ENCODE results near the gene NSMCE3. TPM values are rescaled to one million over a fixed set of nuclear protein-coding genes. Genes with fewer than 3 reads are reported as not detected.

The NSMCE3 gene
- total RNA-seq, 1 donor from 2014 or later, result 8.1 TPM

DNA sequence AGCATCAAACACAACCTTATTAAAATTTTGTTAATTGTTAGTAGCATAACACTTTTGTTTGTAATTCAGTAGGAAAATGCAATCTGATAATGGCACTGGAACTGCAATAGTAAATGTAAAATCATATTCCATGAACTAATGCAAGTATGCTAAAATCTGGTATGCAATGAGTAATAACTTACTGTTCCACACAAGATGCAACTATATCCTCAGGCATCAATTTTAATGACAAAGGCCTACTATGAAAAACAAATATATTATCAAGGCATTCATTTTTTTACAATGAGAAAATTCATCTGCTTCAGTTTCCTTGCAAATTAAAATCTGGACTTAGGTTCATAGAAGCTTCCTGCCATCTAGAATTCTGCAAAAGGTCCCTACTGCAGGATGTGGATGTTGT, 1.4 kb upstream of the NSMCE3 start:
- no peak overlapping the region for H3K4me3 ChIP-seq (ENCODE audit: low read depth, low read length)
- TF ChIP-seq, protein P1, sequence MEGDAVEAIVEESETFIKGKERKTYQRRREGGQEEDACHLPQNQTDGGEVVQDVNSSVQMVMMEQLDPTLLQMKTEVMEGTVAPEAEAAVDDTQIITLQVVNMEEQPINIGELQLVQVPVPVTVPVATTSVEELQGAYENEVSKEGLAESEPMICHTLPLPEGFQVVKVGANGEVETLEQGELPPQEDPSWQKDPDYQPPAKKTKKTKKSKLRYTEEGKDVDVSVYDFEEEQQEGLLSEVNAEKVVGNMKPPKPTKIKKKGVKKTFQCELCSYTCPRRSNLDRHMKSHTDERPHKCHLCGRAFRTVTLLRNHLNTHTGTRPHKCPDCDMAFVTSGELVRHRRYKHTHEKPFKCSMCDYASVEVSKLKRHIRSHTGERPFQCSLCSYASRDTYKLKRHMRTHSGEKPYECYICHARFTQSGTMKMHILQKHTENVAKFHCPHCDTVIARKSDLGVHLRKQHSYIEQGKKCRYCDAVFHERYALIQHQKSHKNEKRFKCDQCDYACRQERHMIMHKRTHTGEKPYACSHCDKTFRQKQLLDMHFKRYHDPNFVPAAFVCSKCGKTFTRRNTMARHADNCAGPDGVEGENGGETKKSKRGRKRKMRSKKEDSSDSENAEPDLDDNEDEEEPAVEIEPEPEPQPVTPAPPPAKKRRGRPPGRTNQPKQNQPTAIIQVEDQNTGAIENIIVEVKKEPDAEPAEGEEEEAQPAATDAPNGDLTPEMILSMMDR (conservative IDR thresholded peaks at IDR 0.05; ENCODE audit: low read depth, low read length), result no peak
- no peak for DNase-seq (ENCODE audit: low read depth)

DNA sequence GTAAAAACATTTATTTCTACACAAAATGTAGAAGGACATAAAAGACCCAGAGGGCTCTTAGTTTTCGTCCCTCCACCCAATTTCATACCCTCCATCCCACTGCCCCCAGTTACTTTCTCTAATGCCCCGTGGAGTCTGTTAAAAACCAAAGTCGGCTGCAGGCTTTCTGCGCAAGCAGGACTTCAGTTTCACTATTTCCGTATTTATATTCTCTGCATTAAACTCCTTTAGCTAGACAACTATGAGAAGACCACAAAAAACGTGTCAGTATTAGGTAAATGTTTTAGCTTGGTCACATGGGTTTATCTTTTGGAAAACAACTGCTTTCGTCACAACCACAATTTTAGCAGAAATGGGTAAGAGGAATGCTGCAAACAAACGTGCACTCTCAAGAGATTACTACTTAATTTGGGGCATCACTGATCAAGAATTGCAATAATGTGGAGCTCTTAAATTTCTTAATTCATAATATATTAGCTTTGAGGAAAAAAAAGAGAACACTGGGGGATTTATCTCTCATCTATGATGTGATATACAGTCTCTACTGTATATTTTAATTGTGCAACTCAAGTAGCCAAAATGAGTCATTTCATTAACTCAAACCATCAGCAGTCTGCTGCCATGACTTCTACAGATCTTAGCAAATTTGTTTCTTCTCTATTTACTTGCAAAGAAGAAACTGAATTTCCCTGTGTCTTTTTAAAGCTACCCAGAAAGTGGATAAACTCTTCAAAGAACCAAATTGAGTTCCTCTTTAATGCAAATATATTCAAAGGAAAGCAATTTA, 740 bp upstream of the NSMCE3 start:
- H3K4me3 ChIP-seq (ENCODE audit: low read depth, low read length), result peak overlapping the region; percentile 84
- TF ChIP-seq, protein P1 (conservative IDR thresholded peaks at IDR 0.05; ENCODE audit: low read depth, low read length), result no peak
- DNase-seq (ENCODE audit: low read depth), result peak; percentile 25

DNA sequence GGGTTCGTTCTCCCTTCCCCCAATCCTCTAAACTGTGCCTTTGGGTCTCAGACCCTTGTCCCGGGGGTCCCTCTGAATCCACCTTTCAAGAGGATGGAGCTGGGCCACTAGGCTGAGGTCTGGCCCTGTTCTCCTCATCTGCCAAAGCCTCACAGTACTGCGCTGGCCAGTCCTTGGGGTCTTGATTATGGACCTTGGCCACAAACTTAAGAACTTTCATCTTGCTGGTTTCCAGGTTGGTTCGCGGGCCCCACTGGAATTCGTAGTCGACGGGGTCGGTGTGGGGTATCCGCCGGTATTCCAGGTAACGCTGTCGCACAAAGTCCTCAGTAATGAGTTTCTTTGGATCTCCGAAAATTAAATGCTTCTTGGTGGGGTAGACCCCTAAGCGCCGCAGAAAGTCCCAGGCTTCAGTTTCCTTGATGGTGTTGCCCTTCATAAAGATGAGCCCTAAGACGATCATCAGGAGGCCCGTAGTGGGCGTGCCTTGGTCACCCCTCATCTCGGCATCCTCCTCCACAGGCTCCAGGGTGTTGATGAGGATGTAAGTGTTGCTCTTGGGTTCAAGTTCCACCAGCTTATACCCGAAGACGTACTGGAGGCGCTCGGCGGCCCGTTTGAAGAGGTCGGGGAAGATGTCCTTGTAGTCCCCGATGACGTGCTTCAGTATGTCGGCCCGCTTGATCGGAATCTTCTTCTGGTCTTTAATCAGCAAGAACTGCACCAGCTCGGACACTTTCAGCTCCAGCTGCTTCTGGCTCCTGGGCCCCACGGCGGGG, 727 bp downstream of the NSMCE3 start:
- TF ChIP-seq, protein P1 (conservative IDR thresholded peaks at IDR 0.05; ENCODE audit: low read depth, low read length), result no peak
- H3K4me3 ChIP-seq (ENCODE audit: low read depth, low read length), result peak overlapping the region; percentile 84
- DNase-seq (ENCODE audit: low read depth), result no peak

DNA sequence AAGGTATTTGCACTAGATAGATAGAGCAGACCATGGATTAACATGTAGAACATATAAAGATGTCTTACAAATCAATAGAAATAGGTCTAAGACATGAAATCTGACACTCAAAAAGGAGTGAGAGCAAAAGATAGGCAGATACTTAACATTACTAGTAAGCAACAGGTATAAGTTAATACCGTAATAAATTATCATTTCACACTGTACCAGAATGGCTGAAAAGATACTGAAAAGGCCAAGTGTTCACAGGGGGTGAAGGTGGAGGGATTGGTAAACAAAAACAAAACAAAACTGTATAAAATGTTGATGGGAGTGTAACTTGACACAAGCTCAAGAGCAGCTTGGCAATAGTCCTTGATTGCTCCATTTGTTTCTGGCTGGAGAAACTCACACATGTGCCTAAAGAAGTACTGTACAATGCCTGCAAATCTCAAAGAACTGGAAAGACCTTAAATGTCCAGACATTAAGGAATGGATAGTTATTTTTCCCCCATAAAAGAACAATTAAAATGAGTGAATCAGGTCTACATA, 3.5 kb downstream of the NSMCE3 start:
- H3K4me3 ChIP-seq (ENCODE audit: low read depth, low read length), result no peak overlapping the region
- TF ChIP-seq, protein P1 (conservative IDR thresholded peaks at IDR 0.05; ENCODE audit: low read depth, low read length), result no peak
- DNase-seq (ENCODE audit: low read depth), result no peak

DNA sequence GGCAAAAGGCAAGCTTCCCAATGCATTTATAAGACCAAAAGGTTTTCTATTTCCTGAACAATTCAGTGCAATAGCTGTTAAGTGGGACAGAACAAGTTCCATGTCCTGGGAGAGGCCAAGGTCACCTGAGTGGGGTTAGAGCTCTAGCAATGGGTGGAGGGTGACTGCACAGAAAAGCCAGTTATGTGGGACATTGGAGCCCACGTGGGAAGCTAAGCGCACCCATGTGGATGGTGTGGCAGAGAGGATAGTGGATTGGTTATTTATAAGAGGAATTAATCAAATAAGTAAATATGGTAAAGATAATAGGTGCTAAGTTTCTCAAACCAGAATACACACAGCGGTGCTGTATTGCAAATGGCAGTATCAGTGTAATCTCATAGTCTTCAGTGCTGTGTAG, 6.3 kb downstream of the NSMCE3 start:
- H3K4me3 ChIP-seq (ENCODE audit: low read depth, low read length), result no peak overlapping the region
- DNase-seq (ENCODE audit: low read depth), result no peak
- TF ChIP-seq, protein P1 (conservative IDR thresholded peaks at IDR 0.05; ENCODE audit: low read depth, low read length), result no peak

DNA sequence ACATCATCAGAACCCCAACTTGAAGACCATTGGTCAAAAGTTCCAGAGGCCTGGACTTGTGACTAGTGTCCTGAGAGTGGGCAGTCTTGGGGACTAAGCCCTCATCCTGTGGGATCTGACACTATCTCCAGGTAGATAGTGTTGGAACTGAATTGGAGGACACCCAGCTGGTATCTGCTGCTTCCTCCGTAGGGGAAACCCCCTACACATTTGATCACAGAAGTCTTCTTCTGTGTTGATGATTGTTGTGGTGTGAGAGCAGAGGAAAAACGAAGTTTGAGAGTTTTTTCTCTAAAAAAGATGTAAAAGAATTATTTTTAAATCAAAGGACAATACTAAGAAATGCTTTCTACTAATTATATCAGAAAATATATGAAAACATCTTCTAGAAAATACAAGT, 6.9 kb downstream of the NSMCE3 start:
- TF ChIP-seq, protein P1 (conservative IDR thresholded peaks at IDR 0.05; ENCODE audit: low read depth, low read length), result no peak
- DNase-seq (ENCODE audit: low read depth), result no peak
- no peak overlapping the region for H3K4me3 ChIP-seq (ENCODE audit: low read depth, low read length)
